Endothelial cell of hepatic sinusoid (primary cell): ENCODE data around the gene RBM24.

Source experiments
- in situ Hi-C: cut with HindIII; loops from 2 replicates; pipeline ENCODE4 v1.10.0; 2017; ENCODE audit warnings: low sequenced_read_pairs

The RBM24 gene

GRCh38 chr6:17281100-17281496, at the start of gene RBM24:
TSS of gene RBM24 (plus strand) at chr6:17281361. CDS start at chr6:17281582, 221 bp downstream.
- in situ Hi-C loops, result no loop called here

DNA sequence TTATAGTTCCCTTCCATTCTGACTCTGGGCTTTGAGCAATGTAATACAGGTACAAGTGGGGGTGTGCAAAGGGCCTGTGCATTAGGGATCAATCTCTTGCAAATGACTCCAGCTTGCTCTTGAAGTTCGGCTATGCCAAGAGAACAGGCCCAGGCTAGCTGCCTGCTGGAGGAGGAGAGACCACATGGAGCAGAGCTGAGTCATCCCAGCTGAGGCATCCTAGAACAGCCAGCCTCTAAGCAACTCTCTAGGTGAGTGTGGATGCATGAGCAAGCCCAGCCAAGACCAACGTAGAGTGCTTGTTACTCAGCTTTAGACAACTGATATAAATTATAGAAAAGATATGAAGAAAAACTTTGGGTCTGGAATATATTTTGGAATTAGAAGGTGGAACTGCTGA, 47.6 kb upstream of the RBM24 start:
- in situ Hi-C loops, result no loop called here

DNA sequence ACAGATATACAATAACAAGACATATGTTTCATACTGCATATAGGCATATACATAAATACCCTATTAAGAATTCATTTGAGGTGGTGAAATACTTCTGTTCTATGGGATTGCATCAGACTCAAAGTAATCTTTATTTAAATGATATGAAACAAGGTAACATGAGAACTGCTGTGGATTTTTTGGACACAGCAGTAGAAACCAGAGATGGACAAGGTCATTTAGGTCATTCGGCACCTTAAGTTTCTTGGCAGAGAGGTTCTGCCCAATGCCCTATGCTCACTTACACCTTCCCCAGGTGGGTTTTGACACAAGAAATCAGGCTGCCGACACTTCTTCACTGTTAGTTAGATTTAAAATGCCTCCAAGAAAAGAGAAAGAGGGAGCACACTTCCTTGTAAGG, 43.9 kb upstream of the RBM24 start:
- in situ Hi-C loops, result no loop called here

- in situ Hi-C loops, result no loop called here
Measured at GRCh38 chr6:17239260-17239659, 41.9 kb upstream of the RBM24 start.

GRCh38 chr6:17240803-17241500, 40.2 kb upstream of the RBM24 start:
- in situ Hi-C loops, result no loop called here

DNA sequence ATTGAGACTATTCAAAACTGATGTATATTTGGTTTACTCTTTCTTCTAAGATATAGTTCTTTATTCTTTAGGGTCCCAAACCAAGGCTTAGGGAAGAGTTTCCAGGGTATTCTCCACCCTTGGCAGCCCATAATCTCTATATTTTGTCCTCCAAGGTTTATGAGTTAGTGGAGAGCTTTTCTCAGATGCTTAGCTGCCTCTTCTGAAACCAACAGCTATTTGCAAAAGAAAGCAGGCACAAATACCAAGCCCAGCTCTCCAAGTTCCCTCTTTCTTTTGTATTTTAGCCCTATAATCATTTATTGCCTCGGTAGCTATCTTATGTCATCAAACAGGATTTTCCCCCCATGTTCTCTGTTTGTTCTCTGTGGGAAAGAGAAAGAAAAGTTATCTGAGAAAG, 39.1 kb upstream of the RBM24 start:
- in situ Hi-C loops, result no loop called here

- in situ Hi-C loops, result no loop called here
Measured at GRCh38 chr6:17250237-17250636, 30.9 kb upstream of the RBM24 start.

DNA sequence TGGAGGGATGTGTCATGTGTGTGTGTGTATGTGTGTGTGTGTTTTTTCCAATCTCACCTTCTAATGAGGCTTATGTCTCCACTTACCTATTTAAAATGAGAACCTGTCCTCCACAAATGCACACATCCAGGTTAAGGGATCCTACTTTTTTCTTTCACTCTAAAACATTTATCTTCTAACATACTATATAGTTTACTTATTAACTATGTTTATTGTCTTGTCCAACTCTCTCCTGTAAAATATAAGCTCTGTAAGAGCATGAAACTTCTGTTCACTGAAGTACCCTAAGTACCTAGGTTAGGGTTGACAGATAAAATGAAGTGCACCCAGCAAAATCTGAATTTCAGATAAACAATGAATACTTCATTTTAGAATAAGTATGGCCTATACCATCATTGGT, 29.2 kb upstream of the RBM24 start:
- in situ Hi-C loops, result no loop called here

DNA sequence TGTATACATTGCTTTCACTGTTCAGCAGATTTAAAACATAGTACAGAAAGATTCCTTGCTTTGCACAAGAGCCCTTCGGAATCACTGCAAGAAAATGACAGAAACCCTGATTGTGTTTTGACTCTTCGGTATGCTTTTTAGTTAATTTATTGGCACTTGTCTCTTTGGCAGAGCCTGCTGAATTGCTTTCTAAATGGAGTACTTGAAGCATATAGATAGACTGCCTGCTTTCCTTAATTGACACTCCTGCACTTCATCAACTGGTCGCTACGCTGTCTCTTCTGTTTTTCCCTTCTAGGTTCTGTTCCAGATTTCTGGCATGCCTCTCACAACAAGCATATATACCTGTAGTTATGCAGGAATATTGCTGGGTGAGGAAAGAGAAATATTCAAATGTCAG, 22.4 kb upstream of the RBM24 start:
- in situ Hi-C loops, result no loop called here

DNA sequence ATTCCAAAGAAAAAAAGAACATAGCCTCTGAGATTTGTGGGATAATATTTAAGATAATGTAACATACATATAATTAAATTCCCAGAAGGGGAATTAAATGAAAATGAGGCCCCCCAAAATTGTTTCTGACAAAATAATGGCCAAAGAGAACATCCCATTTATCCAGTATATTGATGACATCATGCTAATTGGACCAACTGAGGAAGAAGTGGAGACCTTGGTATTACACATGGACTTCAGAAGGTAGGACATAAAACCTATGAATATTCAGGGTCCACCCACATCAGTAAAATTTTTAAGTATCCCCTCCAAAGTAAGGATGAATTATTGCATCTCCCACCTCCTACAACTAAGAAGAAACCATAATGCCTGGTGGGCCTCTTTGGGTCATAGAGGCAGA, 15.6 kb upstream of the RBM24 start:
- in situ Hi-C loops, result no loop called here

DNA sequence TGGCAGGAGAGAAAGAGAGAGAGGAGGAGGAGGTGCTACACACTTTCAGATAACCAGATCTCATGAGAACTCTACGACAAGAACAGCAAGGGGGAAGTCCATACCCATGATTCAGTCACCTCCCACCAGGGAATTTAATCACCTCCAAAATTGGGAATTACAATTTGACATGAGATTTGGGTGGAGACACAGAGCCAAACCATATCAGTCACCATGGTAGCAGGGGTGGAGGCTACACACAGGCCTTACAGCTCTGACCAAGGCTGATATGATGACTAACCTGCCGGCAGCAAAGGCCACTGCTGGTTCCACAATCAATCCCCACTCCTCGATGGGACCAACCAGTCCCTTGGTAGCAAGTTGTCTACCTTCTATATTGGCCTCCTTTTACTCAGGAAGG, 13.6 kb upstream of the RBM24 start:
- in situ Hi-C loops, result no loop called here

DNA sequence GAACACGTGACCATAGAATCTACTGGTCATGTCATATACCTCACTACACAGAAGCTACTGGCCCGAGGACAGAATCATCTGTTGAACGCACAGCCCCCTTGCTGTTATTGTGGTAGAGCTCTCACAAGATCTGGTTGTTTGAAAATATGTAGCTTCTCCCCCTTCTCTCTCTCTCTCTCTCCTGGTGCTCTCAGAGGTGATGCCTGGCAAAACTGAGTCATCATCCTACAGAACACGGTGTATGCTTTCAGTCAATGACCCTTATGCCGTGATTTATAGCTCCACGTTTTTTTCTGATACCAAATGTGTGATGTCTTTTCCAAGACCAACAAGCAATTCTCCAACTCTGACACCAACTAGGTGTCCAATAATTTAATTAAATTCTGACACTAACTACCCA, 13.0 kb upstream of the RBM24 start:
- in situ Hi-C loops, result no loop called here

DNA sequence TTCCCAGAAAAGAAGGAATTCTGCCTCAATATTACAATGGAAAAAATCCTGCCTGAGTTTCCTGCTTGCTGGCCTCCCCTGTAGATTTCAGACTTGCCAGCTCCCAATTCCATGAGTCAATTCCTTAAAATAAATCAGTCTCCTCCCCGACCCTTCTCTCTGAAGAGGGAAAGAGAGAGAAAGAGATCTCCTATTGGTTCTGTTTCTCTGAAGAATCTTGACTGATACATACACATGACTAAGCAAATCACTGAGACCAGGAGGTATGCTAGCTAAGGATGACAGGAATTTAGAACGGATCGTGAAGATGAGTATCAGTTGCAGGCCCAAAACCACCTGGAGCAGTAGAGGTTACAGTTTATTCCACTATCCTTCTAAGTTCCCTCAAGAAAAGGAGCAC, 11.3 kb upstream of the RBM24 start:
- in situ Hi-C loops, result no loop called here

DNA sequence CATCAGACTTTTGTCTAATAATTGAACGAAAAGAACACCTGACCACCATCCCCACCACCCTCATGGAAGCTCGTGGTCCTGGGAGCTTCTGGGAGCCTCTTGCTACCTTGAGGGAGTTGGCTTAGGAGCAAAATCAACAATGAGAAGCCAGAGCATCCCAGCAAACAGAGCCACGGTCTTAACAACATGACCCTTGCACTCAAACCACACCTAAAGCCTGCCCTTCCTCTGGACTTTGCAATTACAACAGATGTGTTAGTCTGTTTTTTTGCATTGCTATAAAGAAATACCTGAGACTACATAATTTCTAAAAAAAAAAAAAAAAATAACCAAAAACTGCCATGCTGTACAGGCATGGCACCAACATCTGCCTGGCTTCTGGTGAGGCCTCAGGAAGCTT, 9.5 kb upstream of the RBM24 start:
- in situ Hi-C loops, result no loop called here

DNA sequence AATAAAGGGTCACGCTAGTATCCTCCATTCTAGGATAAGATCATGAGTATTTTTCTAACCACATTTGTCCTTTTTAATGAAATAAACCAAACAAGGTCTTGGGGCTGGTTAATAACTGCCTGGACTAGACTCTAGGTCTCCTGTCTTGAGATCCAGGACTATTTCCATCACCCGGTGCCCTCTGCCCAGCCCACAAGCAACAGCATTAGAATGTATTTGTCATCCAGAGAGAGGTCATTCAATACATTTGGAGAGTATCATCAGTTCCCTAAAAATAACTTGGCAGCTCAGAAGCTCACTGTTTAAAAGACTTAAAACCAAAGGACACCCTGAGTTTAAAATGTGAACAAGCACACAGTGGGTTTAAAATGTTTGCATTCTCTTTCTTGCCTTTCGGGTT, 4.4 kb upstream of the RBM24 start:
- in situ Hi-C loops, result no loop called here

GRCh38 chr6:17277256-17277655, 3.9 kb upstream of the RBM24 start:
- in situ Hi-C loops, result no loop called here

- in situ Hi-C loops, result no loop called here
Measured at GRCh38 chr6:17278289-17279063, 2.7 kb upstream of the RBM24 start.

DNA sequence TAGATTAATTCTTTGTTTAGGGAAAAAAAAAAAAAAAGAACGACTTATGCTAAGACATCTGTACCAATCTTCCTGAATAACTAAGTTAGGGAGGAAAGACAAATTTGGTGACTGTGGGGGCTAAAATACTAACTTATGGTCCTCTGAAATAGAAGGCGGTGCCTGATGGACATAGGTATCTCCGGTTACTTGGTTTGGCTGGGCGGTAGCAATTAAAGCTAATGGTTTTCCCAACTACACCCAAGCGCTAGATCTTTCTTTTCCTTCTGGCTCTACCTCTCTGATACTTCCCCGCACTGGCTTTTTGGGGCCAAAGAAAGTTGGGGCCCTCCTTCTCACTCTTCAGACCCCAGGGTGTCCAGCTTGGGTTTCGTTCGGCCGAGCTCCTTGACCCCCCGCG, 1.0 kb upstream of the RBM24 start:
- in situ Hi-C loops, result no loop called here

GRCh38 chr6:17280552-17281090, 540 bp upstream of the RBM24 start:
- in situ Hi-C loops, result no loop called here

- in situ Hi-C loops, result no loop called here
Measured at GRCh38 chr6:17281497-17282481, 628 bp downstream of the RBM24 start.

GRCh38 chr6:17283074-17283473, 1.9 kb downstream of the RBM24 start:
- in situ Hi-C loops, result no loop called here
